HG03558 (cell line): Measurements from ENCODE around the gene ZBTB46.
"Not testable (repeated sequence)": the region's sequence is repeated elsewhere in the genome, so short reads cannot be mapped to it uniquely, and the experiment has no call there.

Source experiments
- ATAC-seq: cut with Tn5 transposase; IDR thresholded peaks from one replicate; pipeline ENCODE4 v1.9.1; 2021; ENCODE audit warnings: moderate number of reproducible peaks; ENCODE audit not compliant: unreplicated experiment; ENCODE audit errors: extremely low read depth

Gene ZBTB46

GRCh38 chr20:63821811-63822210 lies 9.3 kb downstream of the ZBTB46 start:
- no peak for ATAC-seq

GRCh38 chr20:63819224-63819921 lies 11.7 kb downstream of the ZBTB46 start:
- no peak for ATAC-seq

- no peak for ATAC-seq
Measured at GRCh38 chr20:63815615-63816253, 15.3 kb downstream of the ZBTB46 start.

GRCh38 chr20:63814891-63815614 lies 16.0 kb downstream of the ZBTB46 start:
- ATAC-seq: no peak

GRCh38 chr20:63811491-63811875 lies 19.6 kb downstream of the ZBTB46 start:
- ATAC-seq: no peak

- no peak for ATAC-seq
Measured at GRCh38 chr20:63810730-63811490, 20.2 kb downstream of the ZBTB46 start.

- ATAC-seq: no peak
Measured at GRCh38 chr20:63809856-63810255, 21.2 kb downstream of the ZBTB46 start.

- no peak for ATAC-seq
Measured at GRCh38 chr20:63808964-63809674, 21.9 kb downstream of the ZBTB46 start.

- ATAC-seq: no peak
Measured at GRCh38 chr20:63808145-63808724, 22.8 kb downstream of the ZBTB46 start.

- no peak for ATAC-seq
Measured at GRCh38 chr20:63807654-63808053, 23.4 kb downstream of the ZBTB46 start.

- no peak for ATAC-seq
Measured at GRCh38 chr20:63804308-63804636, 26.8 kb downstream of the ZBTB46 start.

GRCh38 chr20:63802469-63803240 lies 28.4 kb downstream of the ZBTB46 start:
- no peak for ATAC-seq

GRCh38 chr20:63801174-63801573 lies 29.9 kb downstream of the ZBTB46 start:
- not testable (repeated sequence) for ATAC-seq

- ATAC-seq: not testable (repeated sequence)
Measured at GRCh38 chr20:63800411-63800810, 30.7 kb downstream of the ZBTB46 start.

- not testable (repeated sequence) for ATAC-seq
Measured at GRCh38 chr20:63799127-63799526, 31.9 kb downstream of the ZBTB46 start.

GRCh38 chr20:63797175-63797574 lies 33.9 kb downstream of the ZBTB46 start:
- not testable (repeated sequence) for ATAC-seq

- no peak for ATAC-seq
Measured at GRCh38 chr20:63795178-63795830, 35.8 kb downstream of the ZBTB46 start.

- no peak for ATAC-seq
Measured at GRCh38 chr20:63794614-63795013, 36.5 kb downstream of the ZBTB46 start.

- ATAC-seq: no peak
Measured at GRCh38 chr20:63792866-63793265, 38.2 kb downstream of the ZBTB46 start.
